Measurements from ENCODE around the gene CDH6. TPM values are rescaled to one million over a fixed set of nuclear protein-coding genes. Genes with fewer than 3 reads are reported as not detected.

Gene CDH6
- total and polyA plus RNA-seq, 2 donors (not counting 3 experiments of a cell fraction or from before 2014, with no cell fraction given): 0.06 TPM; not detected in 1

DNA sequence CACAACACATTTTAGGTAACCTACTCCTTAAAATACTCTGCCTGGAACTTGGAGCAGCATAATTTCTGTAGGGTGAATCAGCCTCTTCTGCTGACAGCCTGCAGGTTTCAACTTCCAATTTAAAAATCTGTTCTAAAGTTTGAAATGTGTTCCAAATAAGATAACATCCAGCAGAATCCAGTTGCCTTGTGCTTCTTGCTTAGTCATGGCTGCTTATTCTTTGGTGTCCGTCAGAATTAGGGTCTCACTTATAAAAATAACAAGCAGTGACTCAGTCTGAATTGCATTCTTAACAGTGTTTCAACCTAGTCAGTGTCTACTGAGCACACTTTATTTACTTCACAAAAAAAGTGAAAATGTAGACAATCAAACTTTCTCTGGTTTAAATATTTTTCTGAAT, 3.7 kb downstream of the CDH6 start:
- H3K9ac ChIP-seq (replicated peaks; ENCODE audit: extremely low read depth, insufficient read depth, low read length): no peak overlapping the region
- intact Hi-C loops (cut with micrococcal nuclease): no loop called here
- peaks cover 15 to 19% of the 10 kb centered on the region in 2 experiments for H3K27me3 ChIP-seq (ENCODE audit: control insufficient read depth in 2 of 2, insufficient read depth in 2 of 2, low read length in 2 of 2)
- H3K4me2 ChIP-seq (ENCODE audit: insufficient read depth, low read length): no peak overlapping the region
- CTCF ChIA-PET: no interaction called here
- BruUV-seq (replicated peaks): no TSS peak
- dilution Hi-C loops (cut with MboI; ENCODE audit: extremely low pct_ligation_motif_present, low sequenced_read_pairs): no loop called here
- POLR2A ChIA-PET: no interaction called here
- H3K9me3 ChIP-seq (replicated peaks; ENCODE audit: control insufficient read depth, insufficient read depth, low read length): no peaks in the 10 kb centered on the region
- H3K27ac ChIP-seq (ENCODE audit: insufficient read depth, low read depth, low read length): no peak overlapping the region
- H2AFZ ChIP-seq (ENCODE audit: low read depth, low read length): no peak overlapping the region
- TF ChIP-seq, protein P1, sequence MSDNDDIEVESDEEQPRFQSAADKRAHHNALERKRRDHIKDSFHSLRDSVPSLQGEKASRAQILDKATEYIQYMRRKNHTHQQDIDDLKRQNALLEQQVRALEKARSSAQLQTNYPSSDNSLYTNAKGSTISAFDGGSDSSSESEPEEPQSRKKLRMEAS (IDR thresholded peaks at IDR 0.05; ENCODE audit: insufficient read depth, insufficient read length): no peak
- TF ChIP-seq FOS (IDR thresholded peaks at IDR 0.05; ENCODE audit: borderline replicate concordance, insufficient read depth, low read length): no peak
- TF ChIP-seq EZH2 (IDR thresholded peaks at IDR 0.05; ENCODE audit: borderline replicate concordance, low read depth, low read length, severe bottlenecking): no peak
- TF ChIP-seq, protein P2, sequence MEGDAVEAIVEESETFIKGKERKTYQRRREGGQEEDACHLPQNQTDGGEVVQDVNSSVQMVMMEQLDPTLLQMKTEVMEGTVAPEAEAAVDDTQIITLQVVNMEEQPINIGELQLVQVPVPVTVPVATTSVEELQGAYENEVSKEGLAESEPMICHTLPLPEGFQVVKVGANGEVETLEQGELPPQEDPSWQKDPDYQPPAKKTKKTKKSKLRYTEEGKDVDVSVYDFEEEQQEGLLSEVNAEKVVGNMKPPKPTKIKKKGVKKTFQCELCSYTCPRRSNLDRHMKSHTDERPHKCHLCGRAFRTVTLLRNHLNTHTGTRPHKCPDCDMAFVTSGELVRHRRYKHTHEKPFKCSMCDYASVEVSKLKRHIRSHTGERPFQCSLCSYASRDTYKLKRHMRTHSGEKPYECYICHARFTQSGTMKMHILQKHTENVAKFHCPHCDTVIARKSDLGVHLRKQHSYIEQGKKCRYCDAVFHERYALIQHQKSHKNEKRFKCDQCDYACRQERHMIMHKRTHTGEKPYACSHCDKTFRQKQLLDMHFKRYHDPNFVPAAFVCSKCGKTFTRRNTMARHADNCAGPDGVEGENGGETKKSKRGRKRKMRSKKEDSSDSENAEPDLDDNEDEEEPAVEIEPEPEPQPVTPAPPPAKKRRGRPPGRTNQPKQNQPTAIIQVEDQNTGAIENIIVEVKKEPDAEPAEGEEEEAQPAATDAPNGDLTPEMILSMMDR (IDR thresholded peaks at IDR 0.05; ENCODE audit: extremely low read depth in 1 of 2, insufficient read depth in 1 of 2, low read depth in 1 of 2, low read length in 2 of 2): no peak
- no peak for TF ChIP-seq JUN (IDR thresholded peaks at IDR 0.05; ENCODE audit: borderline replicate concordance, insufficient read depth, insufficient read length, low read depth)
- TF ChIP-seq MYC (IDR thresholded peaks at IDR 0.05; ENCODE audit: low read depth, low read length): no peak
- no peak for TF ChIP-seq POLR2A (IDR thresholded peaks at IDR 0.05; ENCODE audit: low read depth, low read length)
- TF ChIP-seq GATA2 (IDR thresholded peaks at IDR 0.05; ENCODE audit: insufficient read depth, insufficient read length, low read depth, low read length): no peak
- no peak for TF ChIP-seq POLR2AphosphoS5 (IDR thresholded peaks at IDR 0.05; ENCODE audit: insufficient read depth, low read depth, low read length)
- no peak for FAIRE-seq
- no peaks in the 10 kb centered on the region for H3K9me1 ChIP-seq (replicated peaks; ENCODE audit: control insufficient read depth, extremely low read depth, insufficient read depth, low read length)
- H3K4me3 ChIP-seq (replicated peaks in 1 of 3; ENCODE audit: insufficient read depth in 1 of 3, low read depth in 1 of 3, low read length in 3 of 3): no peak overlapping the region
- no peaks in the 10 kb centered on the region for H3K79me2 ChIP-seq (ENCODE audit: control insufficient read depth, insufficient read depth, low read length)
- no peak for DNase-seq (ENCODE audit: low read depth, low spot score)
- H3K36me3 ChIP-seq (ENCODE audit: control insufficient read depth in 2 of 2, extremely low read depth in 1 of 2, insufficient read depth in 2 of 2, low read length in 2 of 2): no peaks in the 10 kb centered on the region
- H3K4me1 ChIP-seq (ENCODE audit: control insufficient read depth, extremely low read depth, insufficient read depth, low read length): no peaks in the 10 kb centered on the region
- no peaks in the 10 kb centered on the region for H4K20me1 ChIP-seq (replicated peaks; ENCODE audit: control insufficient read depth, extremely low read depth, insufficient read depth, low read length)
